Measurements from ENCODE around the gene GOSR2.

- TF ChIP-seq EP300 (IDR thresholded peaks at IDR 0.05) (no peak), CTCF (IDR thresholded peaks at IDR 0.05) (no peak)
Observed at GRCh38 chr17:46943218-46943500, 20.2 kb downstream of the GOSR2 start.
